Epithelial cell of prostate (primary cell): Measurements from ENCODE around the gene CSF3.

Experiments
- DNase-seq: peaks from one replicate; pipeline ENCODE4 v3.0.0-alpha.2; 2011; ENCODE audit warnings: low read depth, low spot score
- H3K27ac ChIP-seq: fragments of 450-650 bp; 2 replicates; pipeline ENCODE4 v1.5.1; 2017; ENCODE audit warnings: mild to moderate bottlenecking

Gene CSF3

GRCh38 chr17:40058186-40058784 is 43.0 kb downstream of the CSF3 start:
- no peak overlapping the region for H3K27ac ChIP-seq
- no peak for DNase-seq

- H3K27ac ChIP-seq = no peak overlapping the region
- DNase-seq = no peak
Observed at GRCh38 chr17:40058865-40059264, 43.6 kb downstream of the CSF3 start.

- no peak for DNase-seq
- H3K27ac ChIP-seq = no peak overlapping the region
Observed at GRCh38 chr17:40059729-40060475, 44.7 kb downstream of the CSF3 start.

- no peak for DNase-seq
- no peak overlapping the region for H3K27ac ChIP-seq
Observed at GRCh38 chr17:40060887-40061608, 45.8 kb downstream of the CSF3 start.

- H3K27ac ChIP-seq = no peak overlapping the region
Observed at GRCh38 chr17:40061609-40062038, 46.4 kb downstream of the CSF3 start.

DNA sequence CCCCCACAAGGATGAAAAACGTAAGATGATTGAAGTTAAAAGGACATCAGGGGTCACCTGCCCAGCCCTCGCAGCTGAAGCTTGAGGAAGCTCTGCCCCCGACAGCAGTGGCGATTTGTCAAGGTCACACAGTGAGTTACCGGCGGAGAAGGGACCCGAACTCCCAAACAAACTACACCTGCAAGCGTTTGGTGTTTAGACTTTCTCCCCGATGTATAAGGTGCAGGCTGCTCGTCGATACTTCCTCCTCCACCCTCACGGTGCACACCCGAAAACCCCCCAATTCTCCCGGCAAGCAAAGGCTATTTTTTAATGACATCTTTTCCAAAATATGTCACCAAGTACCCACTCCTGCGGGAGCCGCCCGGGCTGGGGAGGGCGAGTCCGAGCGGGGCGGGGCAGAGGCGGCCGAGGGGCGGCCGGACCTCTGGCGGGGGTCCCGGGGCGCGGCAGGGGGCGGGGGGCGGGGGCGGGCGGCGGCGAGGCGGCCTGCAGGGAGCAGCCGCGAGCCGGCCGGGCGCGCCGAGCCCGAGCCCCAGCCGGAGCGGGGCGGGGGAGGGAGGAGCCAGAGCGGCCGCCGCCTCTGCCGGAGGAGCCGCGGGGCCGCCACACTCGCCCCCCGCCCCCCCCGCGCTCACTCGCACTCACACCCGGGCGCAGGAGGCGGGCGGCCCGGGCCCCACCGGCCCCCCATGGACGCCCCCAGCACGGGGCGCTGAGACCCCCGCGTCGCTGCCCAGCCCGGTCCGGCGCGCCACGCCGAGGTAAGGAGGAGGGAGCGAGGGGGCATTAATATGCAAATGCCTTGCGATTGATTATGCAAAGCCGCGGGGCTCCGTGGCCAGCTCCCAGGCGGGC is 47.3 kb downstream of the CSF3 start, which contains the start of gene THRA:
Gene THRA, plus strand, starts transcription at position 637 of the 858 bp plus-strand sequence. CDS start 11,524 bp downstream, outside the sequence.
- no peak within 1 kb of the TSS for H3K27ac ChIP-seq
- DNase-seq = no peak

More at GRCh38 chr17:40061609-40062038, 46.4 kb downstream of the CSF3 start:
- DNase-seq = no peak

- H3K27ac ChIP-seq = no peak overlapping the region
- DNase-seq = no peak
Observed at GRCh38 chr17:40063187-40063771, 48.0 kb downstream of the CSF3 start.

DNA sequence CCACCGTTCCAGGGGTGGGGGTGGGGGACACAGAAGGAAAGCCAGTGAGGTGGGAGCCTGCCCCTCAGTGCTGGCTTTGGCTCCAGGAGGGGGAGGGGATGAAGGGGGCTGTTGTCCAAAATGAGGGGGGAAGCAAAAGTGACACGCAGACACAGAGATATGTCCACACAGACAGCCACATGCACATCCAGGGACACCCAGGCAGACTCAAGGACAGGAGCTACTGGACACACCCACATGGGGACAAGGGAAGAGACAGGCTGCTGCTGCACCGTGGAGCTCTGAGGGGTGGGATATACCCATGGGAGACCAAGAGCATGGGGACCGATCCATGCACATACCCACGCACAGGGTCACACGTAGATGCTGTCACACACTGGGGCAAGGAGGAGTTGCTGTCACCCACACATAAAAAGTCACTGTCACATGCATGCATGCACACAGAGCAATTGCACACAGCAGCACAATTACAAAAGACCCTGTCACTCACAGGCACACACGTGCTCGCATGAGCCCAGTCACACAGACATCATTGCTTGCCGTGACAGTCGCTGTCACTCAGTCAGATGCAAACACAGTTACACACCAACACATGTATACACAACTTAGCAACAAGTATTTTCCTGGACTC is 48.8 kb downstream of the CSF3 start:
- H3K27ac ChIP-seq = no peak overlapping the region
- no peak for DNase-seq

DNA sequence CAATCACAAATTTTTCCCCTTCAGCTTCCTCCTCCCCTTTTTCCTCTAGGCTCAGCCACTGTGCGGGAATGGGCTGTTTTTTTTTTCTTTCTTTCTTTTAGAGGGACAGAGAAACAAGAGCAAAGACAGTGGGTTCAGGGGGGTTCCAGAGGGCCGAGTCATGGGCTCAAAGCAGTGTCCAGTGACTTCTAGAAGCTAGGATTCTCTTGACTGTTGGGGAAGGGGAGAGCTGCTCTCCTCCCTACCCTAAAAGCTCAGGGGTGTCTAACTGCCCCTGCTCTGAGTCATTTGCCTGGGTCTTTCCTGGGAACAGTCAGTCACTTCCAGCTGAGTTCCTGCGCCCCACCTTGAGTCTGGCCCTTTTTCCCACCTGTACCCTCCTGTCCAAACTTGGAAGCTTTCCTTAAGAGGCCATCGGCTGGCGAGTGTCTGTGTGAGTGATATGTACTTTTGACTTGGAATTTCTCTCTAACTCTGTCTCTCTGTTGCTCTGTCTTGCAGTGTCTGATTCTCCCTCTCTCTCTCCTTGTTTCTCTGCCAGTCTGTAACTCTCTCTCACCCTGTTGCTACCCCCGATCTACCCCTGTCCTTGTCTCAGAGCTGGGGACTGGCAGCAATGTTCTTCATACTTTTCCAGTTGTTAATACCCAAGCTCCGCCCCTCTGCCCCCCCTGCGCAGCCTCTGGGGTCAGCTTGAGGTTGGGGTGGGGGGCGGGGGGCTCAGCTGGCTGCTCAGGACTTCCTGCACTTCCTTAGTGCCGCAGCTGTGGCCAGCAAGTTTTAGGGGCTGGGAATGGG is 49.9 kb downstream of the CSF3 start:
- DNase-seq = no peak
- H3K27ac ChIP-seq = no peak overlapping the region

DNA sequence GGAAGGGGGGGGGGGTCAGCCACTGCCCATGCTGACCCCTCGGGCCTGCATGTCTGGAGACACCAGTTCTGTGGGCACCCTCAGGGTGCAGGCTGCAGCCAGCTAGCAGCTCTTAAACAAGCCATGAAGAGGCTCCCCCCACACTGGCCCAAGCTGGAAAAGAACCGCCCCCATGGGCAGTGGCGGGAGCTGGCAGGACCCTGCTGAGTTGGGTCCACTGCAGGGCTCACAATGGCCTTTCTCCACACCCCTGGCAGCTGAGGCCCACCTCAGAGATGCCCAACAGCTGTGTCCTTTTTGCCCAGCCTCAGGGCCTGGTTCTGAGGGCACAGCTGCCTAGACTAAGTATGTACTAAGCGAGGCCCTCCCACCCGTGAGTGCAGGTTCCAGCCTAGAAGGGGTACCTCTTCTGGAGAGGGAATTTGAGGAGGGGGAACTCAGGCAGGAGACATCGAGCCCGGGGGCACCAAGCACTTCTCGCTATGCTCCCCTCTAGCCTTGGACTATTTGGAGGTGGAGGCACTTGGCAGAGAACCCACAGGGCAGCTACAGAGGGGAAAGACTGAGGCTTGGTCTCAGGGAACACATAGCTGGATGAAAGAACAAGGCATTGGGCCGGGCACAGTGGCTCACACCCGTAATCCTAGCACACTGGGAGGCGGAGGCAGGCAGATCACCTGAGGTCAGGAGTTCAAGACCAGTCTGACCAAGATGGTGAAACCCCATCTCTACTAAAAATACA is 50.7 kb downstream of the CSF3 start:
- no peak for DNase-seq
- H3K27ac ChIP-seq = no peak overlapping the region
